Measurements from ENCODE around the gene HMGXB4. TPM values are rescaled to one million over a fixed set of nuclear protein-coding genes. Genes with fewer than 3 reads are reported as not detected.

HMGXB4 gene
- total and polyA plus RNA-seq, 2 of the 8 experiments (the other 6 are each of a cell fraction or from before 2014, with no cell fraction given), result 20.9 to 41.3 TPM

GRCh38 chr22:35301372-35301874 lies 44.1 kb downstream of the HMGXB4 start:
- Histone ChIP-seq H2AK5ac (ENCODE audit: low read depth, low read length) (no peak overlapping the region), H2BK5ac (ENCODE audit: low read depth, low read length) (no peak overlapping the region), H2BK12ac (ENCODE audit: low read depth, low read length) (no peak overlapping the region), H3K27ac (ENCODE audit: low read depth, low read length) (no peak overlapping the region), H3K4me2 (ENCODE audit: insufficient read depth in 1 of 2, low read depth in 2 of 2, low read length in 2 of 2) (peak overlapping the region in 1 of 2 experiments; percentile 89; a peak in 1 of 4 replicates), H2BK20ac (ENCODE audit: low read length) (no peak overlapping the region), H3K23ac (ENCODE audit: insufficient read length) (no peak overlapping the region), H4K91ac (replicated peaks; ENCODE audit: insufficient read length, low read length) (no peak overlapping the region), H2BK120ac (replicated peaks; ENCODE audit: low read depth, low read length) (no peak overlapping the region), H3K14ac (ENCODE audit: insufficient read length) (no peak overlapping the region), H3K4me1 (replicated peaks in 1 of 4; ENCODE audit: control insufficient read depth in 3 of 4, insufficient read depth in 4 of 4, low read length in 3 of 4) (peaks cover 0 to 1% (median under 1%) of the 10 kb centered on the region in 4 experiments; a peak in 3 of 7 replicates), H3K18ac (ENCODE audit: extremely low read depth, low read length) (no peak overlapping the region), H3K4me3 (ENCODE audit: extremely low read depth in 1 of 4, insufficient read depth in 2 of 4, low read depth in 3 of 4, low read length in 4 of 4) (no peak overlapping the region), H2BK15ac (ENCODE audit: low read length) (no peak overlapping the region), H3K79me2 (ENCODE audit: control insufficient read depth in 1 of 2, insufficient read depth in 2 of 2, low read length in 2 of 2) (no peaks in the 10 kb centered on the region), H3K9me3 (ENCODE audit: insufficient read depth in 2 of 2, low read depth in 1 of 2, low read length in 1 of 2) (no peaks in the 10 kb centered on the region), H3K27me3 (replicated peaks in 1 of 4; ENCODE audit: control insufficient read depth in 3 of 4, extremely low read depth in 1 of 4, insufficient read depth in 3 of 4, low read length in 3 of 4) (no peaks in the 10 kb centered on the region), H2AFZ (ENCODE audit: low read length) (no peak overlapping the region), H4K20me1 (replicated peaks in 1 of 2; ENCODE audit: control insufficient read depth in 1 of 2, insufficient read depth in 2 of 2, low read length in 2 of 2) (no peaks in the 10 kb centered on the region), H4K8ac (ENCODE audit: extremely low read depth, insufficient read depth, low read length) (no peak overlapping the region), H4K5ac (ENCODE audit: insufficient read length, low read depth, low read length) (no peak overlapping the region), H3K79me1 (ENCODE audit: low read depth, low read length) (no peaks in the 10 kb centered on the region), H3K56ac (replicated peaks; ENCODE audit: insufficient read length, low read depth, low read length) (no peak overlapping the region), H3K36me3 (ENCODE audit: control insufficient read depth in 2 of 4, insufficient read depth in 4 of 4, low read length in 3 of 4) (peaks cover 0 to 6% (median 0%) of the 10 kb centered on the region in 4 experiments; a peak in 1 of 8 replicates), H3K23me2 (ENCODE audit: low read depth, low read length) (peaks cover 4% of the 10 kb centered on the region; the same call in 1 of the 2 replicates), H3K4ac (replicated peaks; ENCODE audit: insufficient read length, low read depth, low read length) (no peak overlapping the region), H3K9ac (replicated peaks in 1 of 4; ENCODE audit: extremely low read depth in 1 of 4, low read depth in 3 of 4, low read length in 3 of 4) (no peak overlapping the region)
- CTCF ChIA-PET (ENCODE audit: partially characterized antibody), result interaction anchor here (1.4 kb wide), 1 partner anchor 9 kb away, joined by 6 read pairs; no protein-coding TSS in a partner anchor
- DNase-seq (ENCODE audit: low read depth in 1 of 2, low spot score in 2 of 2) (no peak), FAIRE-seq (no peak)
- 91% methylated on average over 17 of the region's 17 CpGs; no CpG with 5 or more reads in 1 of the 2 experiments for WGBS, 2 experiments (ENCODE audit: extremely low coverage in 1 of 2, insufficient coverage in 1 of 2, insufficient read length in 1 of 2, insufficient replicate concordance in 2 of 2, low coverage in 1 of 2, low lambda C conversion rate in 2 of 2, missing lambda C conversion rate in 1 of 2)
- POLR2A ChIA-PET (ENCODE audit: partially characterized antibody), result no interaction called here
- TF ChIP-seq SIN3A (conservative IDR thresholded peaks at IDR 0.05 in 1 of 2, IDR thresholded peaks at IDR 0.05 in 1 of 2; ENCODE audit: low read depth in 1 of 2, low read length in 2 of 2), result no peak
- no peak for TF ChIP-seq BRCA1 (IDR thresholded peaks at IDR 0.05; ENCODE audit: low read depth, low read length)
- no peak for TF ChIP-seq RBBP5 (IDR thresholded peaks at IDR 0.05; ENCODE audit: borderline replicate concordance, low read depth, low read length)
- TF ChIP-seq CEBPB (IDR thresholded peaks at IDR 0.05; ENCODE audit: low read depth, low read length), result no peak
- TF ChIP-seq CHD2 (IDR thresholded peaks at IDR 0.05; ENCODE audit: low read length), result no peak
- no peak for TF ChIP-seq SP1 (IDR thresholded peaks at IDR 0.05; ENCODE audit: low read depth, low read length)
- TF ChIP-seq KDM1A (IDR thresholded peaks at IDR 0.05; ENCODE audit: borderline replicate concordance, low read length), result no peak
- TF ChIP-seq MAX (IDR thresholded peaks at IDR 0.05), result no peak
- TF ChIP-seq TAF1 (IDR thresholded peaks at IDR 0.05; ENCODE audit: low read depth, low read length), result no peak
- no peak for TF ChIP-seq CTCF (IDR thresholded peaks at IDR 0.05; ENCODE audit: control extremely low read depth in 1 of 3, insufficient read depth in 1 of 3, low read depth in 1 of 3, low read length in 3 of 3)
- TF ChIP-seq ASH2L (IDR thresholded peaks at IDR 0.05; ENCODE audit: low read length), result no peak
- no peak for TF ChIP-seq NRF1 (IDR thresholded peaks at IDR 0.05; ENCODE audit: low read depth, low read length)

Data from H1 (cell line).